ENCODE data around the gene ZDHHC1.

DNA sequence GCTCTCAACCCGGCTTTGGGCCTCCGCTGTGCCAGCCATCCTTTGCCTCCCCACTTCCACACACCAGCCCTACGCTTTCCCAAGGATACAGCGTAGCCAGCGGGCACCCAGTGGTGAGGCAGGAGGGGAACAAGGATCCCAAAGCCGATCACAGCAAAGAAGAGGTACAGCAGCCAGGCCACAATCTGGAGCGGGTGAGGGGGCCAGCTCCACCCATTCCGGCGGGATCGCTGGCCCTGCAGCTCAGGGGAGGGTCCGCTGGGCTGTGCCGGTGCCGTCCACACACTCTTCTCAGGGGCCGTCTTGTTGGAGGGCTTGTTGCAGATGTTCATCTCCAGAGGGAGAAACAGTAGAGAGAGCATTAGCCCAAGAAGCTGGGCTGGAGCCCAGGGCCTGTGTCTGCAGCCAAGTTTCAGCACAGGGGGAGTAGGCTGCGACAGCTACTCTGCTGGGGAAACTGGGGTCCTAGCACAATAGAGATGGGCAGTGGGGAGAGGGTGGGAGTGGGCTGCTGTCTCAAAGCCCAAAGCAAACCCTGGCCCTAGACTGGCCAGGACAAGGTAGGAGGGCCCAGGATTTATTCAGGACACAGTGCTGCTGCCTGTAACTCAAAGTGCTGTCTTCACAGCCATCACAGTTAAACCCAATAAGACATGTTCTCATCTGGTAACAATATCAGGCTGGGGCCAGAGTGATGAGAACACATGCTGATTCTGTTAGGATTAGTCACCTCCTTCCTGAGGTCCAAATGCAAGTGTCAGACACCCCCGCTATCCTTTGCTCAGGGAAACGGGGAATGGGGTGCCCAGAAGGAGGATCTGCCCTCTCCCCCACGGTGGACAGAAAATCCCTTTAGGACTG, 9.9 kb downstream of the ZDHHC1 start:
- TF ChIP-seq, protein P1, sequence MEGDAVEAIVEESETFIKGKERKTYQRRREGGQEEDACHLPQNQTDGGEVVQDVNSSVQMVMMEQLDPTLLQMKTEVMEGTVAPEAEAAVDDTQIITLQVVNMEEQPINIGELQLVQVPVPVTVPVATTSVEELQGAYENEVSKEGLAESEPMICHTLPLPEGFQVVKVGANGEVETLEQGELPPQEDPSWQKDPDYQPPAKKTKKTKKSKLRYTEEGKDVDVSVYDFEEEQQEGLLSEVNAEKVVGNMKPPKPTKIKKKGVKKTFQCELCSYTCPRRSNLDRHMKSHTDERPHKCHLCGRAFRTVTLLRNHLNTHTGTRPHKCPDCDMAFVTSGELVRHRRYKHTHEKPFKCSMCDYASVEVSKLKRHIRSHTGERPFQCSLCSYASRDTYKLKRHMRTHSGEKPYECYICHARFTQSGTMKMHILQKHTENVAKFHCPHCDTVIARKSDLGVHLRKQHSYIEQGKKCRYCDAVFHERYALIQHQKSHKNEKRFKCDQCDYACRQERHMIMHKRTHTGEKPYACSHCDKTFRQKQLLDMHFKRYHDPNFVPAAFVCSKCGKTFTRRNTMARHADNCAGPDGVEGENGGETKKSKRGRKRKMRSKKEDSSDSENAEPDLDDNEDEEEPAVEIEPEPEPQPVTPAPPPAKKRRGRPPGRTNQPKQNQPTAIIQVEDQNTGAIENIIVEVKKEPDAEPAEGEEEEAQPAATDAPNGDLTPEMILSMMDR (IDR thresholded peaks at IDR 0.05; ENCODE audit: low read depth, low read length) = no peak
- no peak for TF ChIP-seq EZH2phosphoT487 (IDR thresholded peaks at IDR 0.05; ENCODE audit: low read depth)

All from OCI-LY3 (cell line).